ENCODE measurements around the gene HES2. TPM values are rescaled to one million over a fixed set of nuclear protein-coding genes. Genes with fewer than 3 reads are reported as not detected.

HES2 gene
- total RNA-seq (not detected), polyA plus RNA-seq (not detected)

- peaks cover 31% of the 10 kb centered on the region for H3K27me3 ChIP-seq (ENCODE audit: control insufficient read depth, insufficient read depth, low read length)
- no peaks in the 10 kb centered on the region for H3K36me3 Mint-ChIP-seq
- no peak for ATAC-seq (ENCODE audit: low read depth in 2 of 2)
- H3K9me3 Mint-ChIP-seq, result no peaks in the 10 kb centered on the region
- no peaks in the 10 kb centered on the region for H3K36me3 ChIP-seq (ENCODE audit: control insufficient read depth, insufficient read depth, low read length)
- H3K4me1 ChIP-seq (ENCODE audit: control insufficient read depth, insufficient read depth, low read length, poor library complexity, severe bottlenecking), result peaks cover 36% of the 10 kb centered on the region
- no peaks in the 10 kb centered on the region for H3K9me3 ChIP-seq (ENCODE audit: control insufficient read depth in 2 of 2, low read length in 2 of 2)
- no peak within 1 kb of the TSS for H3K4me3 ChIP-seq (ENCODE audit: low read depth, low read length)
- H3K27ac Mint-ChIP-seq, result no peak within 1 kb of the TSS
- no peak for DNase-seq
- peak within 1 kb of the TSS in 3 of 4 donors; percentile 17 to 41 (median 24) for H3K4me3 Mint-ChIP-seq
- H3K27ac ChIP-seq (ENCODE audit: insufficient read depth, low read length, poor library complexity, severe bottlenecking), result no peak within 1 kb of the TSS
- H3K27me3 Mint-ChIP-seq, result peaks cover 74% of the 10 kb centered on the region
- peaks cover 0 to 14% (median 0%) of the 10 kb centered on the region in 4 donors for H3K4me1 Mint-ChIP-seq
Measured at GRCh38 chr1:6419804-6420453, at the start of gene HES2. Gene HES2, minus strand, starts transcription at chr1:6419919. Its CDS starts 99 bp downstream, at chr1:6419820.

GRCh38 chr1:6468729-6469461 is 49.2 kb upstream of the HES2 start:
- Histone ChIP-seq H3K36me3 (ENCODE audit: control insufficient read depth, insufficient read depth, low read length) (no peaks in the 10 kb centered on the region), H3K27ac (ENCODE audit: insufficient read depth, low read length, poor library complexity, severe bottlenecking) (no peak overlapping the region), H3K9me3 (ENCODE audit: control insufficient read depth in 2 of 2, low read length in 2 of 2) (no peaks in the 10 kb centered on the region), H3K27me3 (ENCODE audit: control insufficient read depth, insufficient read depth, low read length) (no peaks in the 10 kb centered on the region), H3K4me1 (ENCODE audit: control insufficient read depth, insufficient read depth, low read length, poor library complexity, severe bottlenecking) (peaks cover 30% of the 10 kb centered on the region), H3K4me3 (ENCODE audit: low read depth, low read length) (no peak overlapping the region)
- peaks cover 3% of the 10 kb centered on the region for H3K36me3 Mint-ChIP-seq
- no peaks in the 10 kb centered on the region for H3K9me3 Mint-ChIP-seq
- ATAC-seq (ENCODE audit: low read depth in 2 of 2) (no peak), DNase-seq (no peak)
- H3K27me3 Mint-ChIP-seq, result no peaks in the 10 kb centered on the region
- H3K4me1 Mint-ChIP-seq, result peaks cover 0 to 25% (median 8%) of the 10 kb centered on the region in 4 donors
- H3K4me3 Mint-ChIP-seq, result peak overlapping the region in 3 of 4 donors; percentile 44 to 85 (median 59)
- H3K27ac Mint-ChIP-seq, result no peak overlapping the region

- H3K36me3 ChIP-seq (ENCODE audit: control insufficient read depth, insufficient read depth, low read length), result peaks cover 2% of the 10 kb centered on the region
- no peak overlapping the region for H3K27ac Mint-ChIP-seq
- H3K9me3 Mint-ChIP-seq, result no peaks in the 10 kb centered on the region
- DNase-seq (no peak), ATAC-seq (ENCODE audit: low read depth in 2 of 2) (no peak)
- H3K4me1 ChIP-seq (ENCODE audit: control insufficient read depth, insufficient read depth, low read length, poor library complexity, severe bottlenecking), result peaks cover 37% of the 10 kb centered on the region
- no peak overlapping the region for H3K4me3 ChIP-seq (ENCODE audit: low read depth, low read length)
- no peaks in the 10 kb centered on the region for H3K9me3 ChIP-seq (ENCODE audit: control insufficient read depth in 2 of 2, low read length in 2 of 2)
- peak overlapping the region in 3 of 4 donors; percentile 86 to 98 (median 97) for H3K4me3 Mint-ChIP-seq
- H3K27ac ChIP-seq (ENCODE audit: insufficient read depth, low read length, poor library complexity, severe bottlenecking), result no peak overlapping the region
- H3K27me3 ChIP-seq (ENCODE audit: control insufficient read depth, insufficient read depth, low read length), result no peaks in the 10 kb centered on the region
- no peaks in the 10 kb centered on the region for H3K27me3 Mint-ChIP-seq
- H3K4me1 Mint-ChIP-seq, result peaks cover 0 to 34% (median 12%) of the 10 kb centered on the region in 4 donors
- H3K36me3 Mint-ChIP-seq, result peaks cover 7% of the 10 kb centered on the region
Measured at GRCh38 chr1:6467744-6468688, 48.3 kb upstream of the HES2 start.

GRCh38 chr1:6467224-6467623 is 47.5 kb upstream of the HES2 start:
- no peak overlapping the region for H3K4me3 ChIP-seq (ENCODE audit: low read depth, low read length)
- no peaks in the 10 kb centered on the region for H3K9me3 ChIP-seq (ENCODE audit: control insufficient read depth in 2 of 2, low read length in 2 of 2)
- Mint-ChIP-seq H3K27me3 (no peaks in the 10 kb centered on the region), H3K4me3 (peak overlapping the region; percentile 79 to 98 (median 88)), H3K36me3 (peaks cover 12% of the 10 kb centered on the region), H3K4me1 (peaks cover 0 to 42% (median 18%) of the 10 kb centered on the region in 4 donors), H3K27ac (peak overlapping the region in 1 of 3 donors; percentile 85), H3K9me3 (no peaks in the 10 kb centered on the region)
- no peaks in the 10 kb centered on the region for H3K27me3 ChIP-seq (ENCODE audit: control insufficient read depth, insufficient read depth, low read length)
- no peak for ATAC-seq (ENCODE audit: low read depth in 2 of 2)
- H3K36me3 ChIP-seq (ENCODE audit: control insufficient read depth, insufficient read depth, low read length), result peaks cover 10% of the 10 kb centered on the region
- H3K4me1 ChIP-seq (ENCODE audit: control insufficient read depth, insufficient read depth, low read length, poor library complexity, severe bottlenecking), result peaks cover 45% of the 10 kb centered on the region
- no peak for DNase-seq
- no peak overlapping the region for H3K27ac ChIP-seq (ENCODE audit: insufficient read depth, low read length, poor library complexity, severe bottlenecking)

GRCh38 chr1:6466751-6467150 is 47.0 kb upstream of the HES2 start:
- H3K9me3 Mint-ChIP-seq, result no peaks in the 10 kb centered on the region
- H3K36me3 Mint-ChIP-seq, result peaks cover 14% of the 10 kb centered on the region
- H3K9me3 ChIP-seq (ENCODE audit: control insufficient read depth in 2 of 2, low read length in 2 of 2), result no peaks in the 10 kb centered on the region
- peaks cover 0 to 47% (median 19%) of the 10 kb centered on the region in 4 donors for H3K4me1 Mint-ChIP-seq
- peaks cover 15% of the 10 kb centered on the region for H3K36me3 ChIP-seq (ENCODE audit: control insufficient read depth, insufficient read depth, low read length)
- no peak overlapping the region for H3K4me3 ChIP-seq (ENCODE audit: low read depth, low read length)
- H3K27me3 Mint-ChIP-seq, result no peaks in the 10 kb centered on the region
- peak overlapping the region; percentile 97 for H3K27ac ChIP-seq (ENCODE audit: insufficient read depth, low read length, poor library complexity, severe bottlenecking)
- no peak for ATAC-seq (ENCODE audit: low read depth in 2 of 2)
- peak overlapping the region; percentile 79 to 98 (median 88) for H3K4me3 Mint-ChIP-seq
- peaks cover 50% of the 10 kb centered on the region for H3K4me1 ChIP-seq (ENCODE audit: control insufficient read depth, insufficient read depth, low read length, poor library complexity, severe bottlenecking)
- H3K27ac Mint-ChIP-seq, result peak overlapping the region; percentile 64 to 85 (median 76)
- no peaks in the 10 kb centered on the region for H3K27me3 ChIP-seq (ENCODE audit: control insufficient read depth, insufficient read depth, low read length)
- DNase-seq, result no peak

- peak; percentile 67 to 71 for ATAC-seq (ENCODE audit: low read depth in 2 of 2)
- DNase-seq, result peak; percentile 64 to 72 (median 69)
- Mint-ChIP-seq H3K4me1 (peaks cover 0 to 52% (median 20%) of the 10 kb centered on the region in 4 donors), H3K27ac (peak within 1 kb of the TSS; percentile 86 to 93 (median 92)), H3K9me3 (no peaks in the 10 kb centered on the region), H3K4me3 (peak within 1 kb of the TSS; percentile 92 to 98 (median 96)), H3K36me3 (peaks cover 14% of the 10 kb centered on the region), H3K27me3 (no peaks in the 10 kb centered on the region)
- Histone ChIP-seq H3K27ac (ENCODE audit: insufficient read depth, low read length, poor library complexity, severe bottlenecking) (peak within 1 kb of the TSS; percentile 97), H3K4me1 (ENCODE audit: control insufficient read depth, insufficient read depth, low read length, poor library complexity, severe bottlenecking) (peaks cover 57% of the 10 kb centered on the region), H3K36me3 (ENCODE audit: control insufficient read depth, insufficient read depth, low read length) (peaks cover 21% of the 10 kb centered on the region), H3K4me3 (ENCODE audit: low read depth, low read length) (peak within 1 kb of the TSS; percentile 78), H3K9me3 (ENCODE audit: control insufficient read depth in 2 of 2, low read length in 2 of 2) (no peaks in the 10 kb centered on the region), H3K27me3 (ENCODE audit: control insufficient read depth, insufficient read depth, low read length) (no peaks in the 10 kb centered on the region)
Measured at GRCh38 chr1:6466023-6466422, 46.3 kb upstream of the HES2 start, which contains the start of gene TNFRSF25. Gene TNFRSF25, minus strand, starts transcription at chr1:6466173. Its CDS starts 66 bp downstream, at chr1:6466107.

GRCh38 chr1:6465461-6466005 is 45.8 kb upstream of the HES2 start:
- Histone ChIP-seq H3K4me3 (ENCODE audit: low read depth, low read length) (peak overlapping the region; percentile 78), H3K4me1 (ENCODE audit: control insufficient read depth, insufficient read depth, low read length, poor library complexity, severe bottlenecking) (peaks cover 62% of the 10 kb centered on the region), H3K27ac (ENCODE audit: insufficient read depth, low read length, poor library complexity, severe bottlenecking) (peak overlapping the region; percentile 97), H3K27me3 (ENCODE audit: control insufficient read depth, insufficient read depth, low read length) (no peaks in the 10 kb centered on the region), H3K36me3 (ENCODE audit: control insufficient read depth, insufficient read depth, low read length) (peaks cover 21% of the 10 kb centered on the region), H3K9me3 (ENCODE audit: control insufficient read depth in 2 of 2, low read length in 2 of 2) (no peaks in the 10 kb centered on the region)
- peaks cover 0 to 57% (median 25%) of the 10 kb centered on the region in 4 donors for H3K4me1 Mint-ChIP-seq
- peaks cover 2% of the 10 kb centered on the region for H3K27me3 Mint-ChIP-seq
- peak overlapping the region; percentile 86 to 93 (median 92) for H3K27ac Mint-ChIP-seq
- ATAC-seq (ENCODE audit: low read depth in 2 of 2) (peak; percentile 44 to 52), DNase-seq (peak; percentile 29 to 71 (median 59))
- peak overlapping the region; percentile 92 to 98 (median 96) for H3K4me3 Mint-ChIP-seq
- no peaks in the 10 kb centered on the region for H3K9me3 Mint-ChIP-seq
- peaks cover 14% of the 10 kb centered on the region for H3K36me3 Mint-ChIP-seq
